ENCODE data around the gene CRYBA1. TPM values are rescaled to one million over a fixed set of nuclear protein-coding genes. Genes with fewer than 3 reads are reported as not detected.

The CRYBA1 gene
- total and polyA plus RNA-seq, 7 donors: not detected

- Histone ChIP-seq H3K27ac (no peak overlapping the region), H3K4me1 (peaks cover 36% of the 10 kb centered on the region), H3K27me3 (ENCODE audit: insufficient read depth in 3 of 3, low read length in 2 of 3) (no peaks in the 10 kb centered on the region), H3K36me3 (ENCODE audit: insufficient read depth in 1 of 2, low read depth in 1 of 2) (peaks cover 17 to 71% of the 10 kb centered on the region in 2 donors), H3K4me3 (no peak overlapping the region), H3K9me3 (no peaks in the 10 kb centered on the region)
- intact Hi-C loops (cut with DNase I): loop anchor here in 1 of 2 donors (5.0 kb wide), 1 partner anchor 32 kb away; the partner anchor contains the start of gene CRYBA1
- ATAC-seq (no peak), DNase-seq (no peak)
- WGBS, 3 donors: 94 to 97% (median 96%) methylated on average over 5 of the region's 5 CpGs
- no peak for TF ChIP-seq CTCF (IDR thresholded peaks at IDR 0.05)
Measured at GRCh38 chr17:29279397-29280070, 32.9 kb downstream of the CRYBA1 start.

GRCh38 chr17:29283496-29283895 is 36.8 kb downstream of the CRYBA1 start:
- Histone ChIP-seq H3K4me3 (peak overlapping the region; percentile 11), H3K4me1 (peaks cover 26% of the 10 kb centered on the region), H3K27ac (no peak overlapping the region), H3K27me3 (ENCODE audit: insufficient read depth in 3 of 3, low read length in 2 of 3) (no peaks in the 10 kb centered on the region), H3K36me3 (ENCODE audit: insufficient read depth in 1 of 2, low read depth in 1 of 2) (peaks cover 21 to 88% of the 10 kb centered on the region in 2 donors), H3K9me3 (no peaks in the 10 kb centered on the region)
- ATAC-seq (no peak), DNase-seq (no peak)
- 60 to 68% (median 62%) methylated on average over 5 of the region's 5 CpGs for WGBS, 3 donors
- no peak for TF ChIP-seq CTCF (IDR thresholded peaks at IDR 0.05)
- intact Hi-C loops (cut with DNase I): loop anchor here in 1 of 2 donors (5.0 kb wide), 1 partner anchor 36 kb away; the partner anchor contains the start of gene CRYBA1

GRCh38 chr17:29283961-29284360 is 37.3 kb downstream of the CRYBA1 start:
- peaks cover 21 to 84% of the 10 kb centered on the region in 2 donors for H3K36me3 ChIP-seq (ENCODE audit: insufficient read depth in 1 of 2, low read depth in 1 of 2)
- H3K27me3 ChIP-seq (ENCODE audit: insufficient read depth in 3 of 3, low read length in 2 of 3): no peaks in the 10 kb centered on the region
- ATAC-seq (no peak), DNase-seq (no peak)
- H3K27ac ChIP-seq: no peak overlapping the region
- intact Hi-C loops (cut with DNase I): loop anchor here in 1 of 2 donors (5.0 kb wide), 1 partner anchor 37 kb away; the partner anchor contains the start of gene CRYBA1
- no peaks in the 10 kb centered on the region for H3K9me3 ChIP-seq
- no peak for TF ChIP-seq CTCF (IDR thresholded peaks at IDR 0.05)
- peaks cover 31% of the 10 kb centered on the region for H3K4me1 ChIP-seq
- no peak overlapping the region for H3K4me3 ChIP-seq
- WGBS, 3 donors: 76 to 78% (median 77%) methylated on average over 2 of the region's 2 CpGs

GRCh38 chr17:29289852-29290251 is 43.2 kb downstream of the CRYBA1 start:
- Histone ChIP-seq H3K9me3 (no peaks in the 10 kb centered on the region), H3K4me1 (peaks cover 41% of the 10 kb centered on the region), H3K27me3 (ENCODE audit: insufficient read depth in 3 of 3, low read length in 2 of 3) (no peaks in the 10 kb centered on the region), H3K27ac (no peak overlapping the region), H3K36me3 (ENCODE audit: insufficient read depth in 1 of 2, low read depth in 1 of 2) (peaks cover 4 to 42% of the 10 kb centered on the region in 2 donors), H3K4me3 (peak overlapping the region; percentile 98)
- intact Hi-C loops (cut with DNase I): loop anchor here in 1 of 2 donors (2.0 to 5.0 kb wide), 3 partner anchors 38 to 141 kb away; no protein-coding TSS in a partner anchor
- DNase-seq (no peak), ATAC-seq (no peak)
- TF ChIP-seq CTCF (IDR thresholded peaks at IDR 0.05): no peak
- WGBS, 3 donors: 82 to 90% (median 89%) methylated on average over 9 of the region's 9 CpGs
